NCI-H524 treated with DMSO at 0.1 percent for 48 hours (cell line): ENCODE data around the gene KLF15.

ENCODE experiments used
- DNase-seq: peaks from one replicate; lab custom pipeline; 2025; lab: John Stamatoyannopoulos, UW

KLF15 gene

GRCh38 chr3:126357295-126358037 is at the start of gene KLF15:
TSS of gene KLF15 (minus strand) at chr3:126357408. CDS start at chr3:126352922, 4,486 bp downstream.
- peak; percentile 44 for DNase-seq

- no peak for DNase-seq
Measured at GRCh38 chr3:126406389-126407296, 49.4 kb upstream of the KLF15 start.

- DNase-seq, result no peak
Measured at GRCh38 chr3:126402666-126403302, 45.6 kb upstream of the KLF15 start.

DNA sequence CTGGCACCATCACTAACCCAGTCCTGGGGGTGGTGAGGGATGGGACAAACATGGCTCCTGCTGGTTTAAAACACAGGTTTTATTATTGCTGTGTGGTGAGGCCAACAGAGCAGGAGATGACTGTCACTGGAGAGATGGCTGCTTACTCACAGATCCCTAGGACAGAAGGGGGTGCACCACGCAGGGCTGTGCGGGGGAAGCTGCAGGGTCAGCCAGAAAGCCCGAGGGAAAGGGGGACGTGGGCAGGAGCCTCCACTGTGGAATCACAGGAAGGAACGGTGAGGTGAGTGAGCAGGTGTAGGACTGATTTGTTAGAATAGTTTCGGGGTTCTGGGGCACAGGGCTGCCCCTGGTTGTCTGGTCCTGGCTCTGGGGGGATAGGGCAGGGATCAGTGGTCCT is 45.0 kb upstream of the KLF15 start:
- no peak for DNase-seq

DNA sequence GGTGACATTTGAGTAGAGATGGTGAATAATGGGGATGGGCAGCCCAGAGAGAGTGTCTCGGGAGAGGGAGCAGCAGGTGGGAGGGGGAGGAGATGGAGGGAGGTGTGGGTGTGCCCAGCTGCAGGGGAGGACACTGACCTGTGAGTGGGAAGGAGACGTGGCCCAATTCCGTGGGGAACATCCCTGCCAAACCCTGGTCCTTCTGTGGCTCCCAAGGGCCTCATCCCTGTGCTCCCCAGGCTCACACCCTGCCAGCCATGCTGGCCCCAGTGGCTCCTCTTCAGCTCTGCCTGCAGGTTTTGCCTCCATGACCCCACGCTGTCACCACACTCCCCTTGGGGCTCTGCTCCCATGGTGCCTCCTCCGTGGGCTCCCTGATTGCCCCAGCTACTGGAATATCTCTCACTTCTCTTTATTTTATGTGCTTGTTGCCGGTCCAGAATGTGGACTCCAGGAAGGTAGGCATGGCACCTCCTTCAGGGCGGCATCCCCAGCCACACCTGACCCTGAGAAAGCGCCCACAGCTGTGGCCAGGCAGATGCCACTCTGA is 44.5 kb upstream of the KLF15 start:
- DNase-seq, result no peak

GRCh38 chr3:126399756-126400155 is 42.5 kb upstream of the KLF15 start:
- no peak for DNase-seq

DNA sequence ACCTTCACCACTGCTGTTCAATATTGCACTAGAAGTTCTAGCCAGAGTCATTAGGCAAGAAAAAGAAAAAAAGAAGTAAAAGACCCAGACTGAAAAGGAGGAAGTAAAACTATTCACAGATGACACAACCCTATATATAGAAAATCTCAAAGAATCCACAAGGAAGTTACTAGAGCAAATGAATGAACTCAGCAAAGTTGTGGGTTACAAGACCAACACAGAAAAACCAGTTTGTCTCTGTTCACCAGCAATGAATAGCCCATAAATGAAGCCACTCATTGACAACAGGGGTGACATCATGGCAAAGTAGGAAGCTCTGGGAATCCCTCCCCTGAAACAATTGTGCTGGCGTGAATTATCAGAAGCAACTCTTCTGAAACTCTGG is 42.1 kb upstream of the KLF15 start:
- no peak for DNase-seq

DNA sequence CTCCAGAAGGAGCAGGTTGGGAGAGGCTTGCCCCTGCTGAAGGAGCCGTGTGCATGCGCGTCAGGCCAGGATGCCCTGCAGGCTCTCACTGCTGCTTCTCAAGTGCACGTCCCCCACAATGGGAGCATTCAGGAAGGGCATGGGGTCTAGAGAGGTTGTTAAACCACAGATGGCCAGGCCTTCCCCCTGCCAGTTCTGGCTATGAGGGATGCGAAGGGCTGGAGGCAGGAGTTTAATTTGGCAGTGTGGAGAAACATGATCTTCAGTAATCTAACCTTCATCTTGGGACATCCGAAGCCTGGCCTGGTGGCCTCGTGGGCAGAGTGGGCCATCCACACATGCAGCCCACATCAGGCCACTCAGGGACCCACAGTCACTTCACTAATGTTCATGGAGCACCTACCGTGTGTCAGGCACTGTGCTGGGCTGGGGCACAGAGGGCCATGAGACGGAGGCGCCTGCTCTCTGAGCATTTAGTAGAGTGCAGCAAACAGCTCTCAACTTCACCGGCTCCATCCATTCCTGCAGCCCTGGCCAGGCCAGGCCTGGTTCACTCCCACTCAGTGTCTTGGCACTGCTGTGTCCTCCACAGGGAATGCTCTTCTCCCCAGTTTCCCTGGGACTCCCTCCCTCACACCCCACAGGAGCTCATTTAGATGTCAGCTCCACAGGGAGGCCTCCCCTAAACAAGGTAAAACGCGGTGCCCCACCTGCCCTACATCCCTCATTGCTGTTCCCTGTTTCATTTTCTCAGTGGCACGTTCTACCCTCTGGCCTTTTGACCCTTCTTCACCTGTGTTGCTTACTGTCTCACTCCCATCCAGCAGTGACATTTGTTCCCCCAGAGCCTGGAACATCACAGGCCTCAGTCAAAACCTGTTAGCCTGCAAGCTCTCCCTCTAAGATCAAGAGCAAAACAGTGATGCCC is 41.5 kb upstream of the KLF15 start:
- no peak for DNase-seq

GRCh38 chr3:126397610-126398422 is 40.6 kb upstream of the KLF15 start:
- no peak for DNase-seq

DNA sequence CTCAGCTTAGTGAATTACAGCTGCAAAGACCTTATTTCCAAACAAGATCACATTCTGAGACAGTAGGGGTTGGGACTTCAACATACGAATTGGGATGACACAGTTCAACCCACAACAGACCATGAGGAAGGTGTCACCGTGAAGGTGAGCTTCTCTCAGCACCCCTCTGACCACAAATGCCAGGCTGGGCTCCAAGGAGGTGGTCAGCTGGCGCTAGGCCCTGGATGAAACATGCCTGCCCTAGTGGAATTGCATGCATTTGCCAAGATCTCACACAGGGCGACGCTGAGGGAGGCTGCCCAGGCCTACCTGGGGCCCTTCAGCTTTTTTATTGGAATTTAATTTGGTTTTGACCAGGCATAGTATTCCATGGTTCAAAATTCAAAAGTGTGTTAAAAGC is 39.3 kb upstream of the KLF15 start:
- no peak for DNase-seq

- no peak for DNase-seq
Measured at GRCh38 chr3:126395846-126396513, 38.8 kb upstream of the KLF15 start.

GRCh38 chr3:126394977-126395321 is 37.7 kb upstream of the KLF15 start:
- no peak for DNase-seq

- no peak for DNase-seq
Measured at GRCh38 chr3:126394179-126394976, 37.2 kb upstream of the KLF15 start, which contains the start of gene CFAP100. TSS of gene CFAP100 (plus strand) at chr3:126394909. CDS start at chr3:126396001, 1,092 bp downstream.

GRCh38 chr3:126393563-126393962 is 36.4 kb upstream of the KLF15 start:
- DNase-seq, result no peak

DNA sequence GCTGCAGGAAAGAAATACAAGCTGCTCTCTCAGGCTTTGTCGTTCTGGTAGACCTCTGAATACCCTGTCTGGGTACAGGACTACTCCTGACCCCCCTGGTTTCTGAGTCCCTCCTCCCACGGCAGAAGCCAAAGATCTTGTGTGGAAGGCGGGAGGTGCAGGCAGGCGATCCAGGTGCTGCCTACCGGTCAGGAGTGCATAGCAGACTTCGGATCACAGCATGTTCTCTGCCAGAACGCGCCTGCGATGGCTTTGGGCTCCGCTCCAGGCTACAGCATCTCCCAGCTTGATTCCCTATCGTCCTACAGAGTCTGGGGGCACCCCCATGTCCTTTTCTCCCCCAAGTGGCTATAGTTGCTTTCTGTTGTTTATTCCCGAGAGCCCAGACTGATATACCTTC is 35.0 kb upstream of the KLF15 start:
- no peak for DNase-seq

DNA sequence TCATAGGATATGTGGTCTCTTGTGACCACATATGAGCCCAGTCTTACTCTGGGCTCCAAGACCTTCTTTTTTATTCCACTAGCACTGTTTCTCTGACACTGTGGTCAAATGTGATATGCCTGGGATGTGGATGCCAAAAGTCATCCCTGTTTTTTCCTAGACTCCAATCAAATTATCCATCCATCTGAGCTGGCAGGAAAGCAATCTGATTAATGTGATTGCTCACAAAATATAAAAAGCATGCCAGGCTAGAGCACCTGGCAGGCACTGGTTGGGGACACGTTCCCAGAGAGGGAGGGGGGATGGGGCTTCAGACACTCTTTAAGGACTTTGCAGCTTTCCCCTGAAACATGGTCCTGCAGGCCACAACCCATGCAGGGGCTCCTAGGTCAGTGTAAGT is 34.4 kb upstream of the KLF15 start:
- no peak for DNase-seq

DNA sequence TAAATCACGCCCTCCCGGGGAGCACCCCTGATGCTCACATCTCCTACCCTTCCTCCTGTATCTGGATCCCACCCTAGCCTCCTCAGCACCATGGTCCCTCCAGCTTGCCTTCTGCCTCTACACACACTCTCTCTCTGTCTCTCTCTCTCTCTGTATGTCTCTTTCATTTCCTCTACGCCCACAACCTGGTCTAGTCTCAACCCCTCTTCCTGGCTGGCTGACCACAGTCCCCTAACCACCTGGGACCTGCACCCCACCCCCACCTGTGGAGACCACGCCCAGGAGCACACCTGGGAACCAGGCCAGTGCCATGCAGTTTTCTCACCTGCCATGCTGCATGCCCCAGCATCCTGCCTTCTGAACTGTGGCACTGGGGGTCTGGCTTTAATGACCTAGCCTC is 33.5 kb upstream of the KLF15 start:
- no peak for DNase-seq

DNA sequence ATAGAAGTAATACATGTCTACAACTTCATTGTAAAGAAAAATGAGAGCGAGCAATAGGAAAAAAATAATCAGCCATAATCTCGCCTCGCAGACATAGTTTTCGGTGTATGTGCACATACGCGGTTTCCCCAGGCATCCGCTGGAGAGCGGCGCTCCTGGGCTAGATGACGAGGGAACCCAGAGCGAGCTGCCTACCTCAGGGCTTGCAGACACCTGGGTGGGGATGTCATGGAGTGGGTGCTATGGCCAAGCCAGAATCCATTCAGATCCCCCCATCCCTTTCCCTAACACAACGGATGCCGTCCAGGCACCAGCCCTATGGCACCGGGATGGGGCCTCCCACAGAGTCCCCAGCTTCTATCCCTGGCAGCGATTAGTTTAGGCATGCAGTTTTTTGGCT is 33.0 kb upstream of the KLF15 start:
- DNase-seq, result no peak

DNA sequence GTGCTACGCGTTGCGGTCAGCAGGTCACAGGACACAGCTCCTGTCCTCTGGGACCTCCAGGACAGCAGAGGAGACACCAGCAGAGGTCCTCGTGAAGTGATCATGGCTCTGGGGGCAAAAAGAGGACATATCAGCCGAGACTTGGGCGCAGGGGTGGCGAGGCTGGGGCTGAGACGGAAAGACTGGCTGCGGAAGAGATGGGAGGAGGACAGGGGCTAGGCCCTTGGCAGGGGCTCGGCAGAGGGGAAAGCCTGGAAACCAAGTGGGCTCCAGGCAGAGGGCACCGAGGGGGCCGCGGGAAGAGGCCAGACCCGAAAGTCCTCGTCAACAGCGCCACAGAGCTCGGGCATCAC is 32.6 kb upstream of the KLF15 start:
- no peak for DNase-seq
